ENCODE measurements around the gene MICAL3.
A peak's percentile ranks its signal among the peaks of the same experiment; 100 is the strongest.

Gene MICAL3

GRCh38 chr22:17794726-17795542 is 229.4 kb downstream of the MICAL3 start:
- DNase-seq (ENCODE audit: low read depth, low spot score), result no peak

- no peak for DNase-seq (ENCODE audit: low read depth, low spot score)
Observed at GRCh38 chr22:17792854-17793434, 231.4 kb downstream of the MICAL3 start.

DNA sequence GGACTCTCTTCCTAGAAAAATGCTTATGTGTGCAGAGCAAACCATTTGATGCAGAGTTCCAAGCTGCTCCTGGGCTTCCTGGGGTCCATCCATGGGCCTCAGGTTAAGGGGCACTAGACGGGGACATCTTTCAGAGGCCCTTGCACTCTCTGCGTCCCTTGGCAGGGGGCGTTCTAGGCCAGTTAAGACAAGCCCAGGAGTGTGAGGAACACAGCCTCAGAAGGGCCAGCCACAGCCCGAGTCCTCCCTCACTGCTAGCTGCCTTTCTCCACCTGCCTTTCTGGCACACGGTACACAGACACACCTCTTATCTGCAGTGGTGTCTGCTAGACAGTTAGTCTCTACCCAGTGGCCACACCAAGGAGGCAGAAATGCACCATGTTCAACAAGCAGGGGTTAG is 232.1 kb downstream of the MICAL3 start:
- DNase-seq (ENCODE audit: low read depth, low spot score), result no peak

DNA sequence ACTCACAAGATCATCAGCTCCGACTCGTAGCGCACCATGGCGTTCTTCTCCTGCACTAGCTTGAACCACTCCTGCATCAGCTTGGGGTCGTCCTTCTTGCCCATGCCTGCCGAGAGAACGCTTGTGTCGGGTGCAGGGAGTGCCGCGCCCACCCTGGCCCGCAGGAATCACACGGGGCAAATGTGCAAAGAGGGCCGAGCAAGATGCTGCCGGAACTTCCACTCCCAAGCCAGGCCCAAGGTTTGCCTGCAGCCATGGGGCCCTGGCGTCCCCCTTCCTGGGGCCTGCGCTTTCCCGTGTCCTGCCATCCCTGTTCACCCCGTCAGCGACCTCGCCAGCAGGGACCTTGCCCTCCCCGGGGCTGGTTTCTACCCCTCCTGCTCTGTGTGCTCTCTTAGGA is 233.2 kb downstream of the MICAL3 start:
- DNase-seq (ENCODE audit: low read depth, low spot score), result no peak

DNA sequence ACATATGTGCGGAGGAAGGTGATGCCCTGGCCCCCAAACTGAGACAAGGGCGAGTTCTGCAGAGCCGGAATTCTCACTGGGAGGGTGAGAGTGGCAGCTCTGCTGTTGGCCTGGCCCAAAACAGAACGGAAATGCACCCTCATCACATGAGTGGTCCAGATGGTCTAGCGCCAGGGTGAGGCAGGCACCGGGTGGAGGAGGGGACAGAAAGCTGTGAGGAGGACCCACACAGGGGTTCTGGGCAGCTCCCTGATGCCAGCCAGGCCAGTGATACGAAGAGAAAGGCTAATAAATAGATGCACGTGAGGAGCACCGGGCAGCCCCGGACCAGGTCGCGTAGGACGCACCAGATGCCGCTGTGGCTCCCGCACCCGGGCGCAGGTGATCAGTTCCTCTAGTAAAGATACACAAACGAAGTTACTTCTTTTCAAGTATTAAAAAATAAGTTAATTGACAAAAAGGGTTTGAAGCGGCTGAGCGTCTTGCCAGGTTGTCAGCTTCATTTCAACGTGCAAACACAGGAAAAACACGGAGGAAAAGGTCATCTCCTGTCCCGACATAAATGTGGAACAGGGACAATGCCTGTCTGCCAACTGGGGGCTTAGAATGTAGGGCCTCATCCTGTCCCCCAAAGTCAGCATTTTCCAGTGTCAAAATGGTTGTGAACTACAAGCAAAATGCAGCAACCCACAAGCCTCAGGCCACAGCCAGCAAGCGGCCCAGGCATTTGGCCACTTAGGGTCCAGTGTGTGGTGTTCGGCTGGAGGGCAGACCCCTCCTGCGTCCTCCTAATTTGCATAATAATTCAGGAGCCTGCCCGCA is 234.8 kb downstream of the MICAL3 start:
- no peak for DNase-seq (ENCODE audit: low read depth, low spot score)

DNA sequence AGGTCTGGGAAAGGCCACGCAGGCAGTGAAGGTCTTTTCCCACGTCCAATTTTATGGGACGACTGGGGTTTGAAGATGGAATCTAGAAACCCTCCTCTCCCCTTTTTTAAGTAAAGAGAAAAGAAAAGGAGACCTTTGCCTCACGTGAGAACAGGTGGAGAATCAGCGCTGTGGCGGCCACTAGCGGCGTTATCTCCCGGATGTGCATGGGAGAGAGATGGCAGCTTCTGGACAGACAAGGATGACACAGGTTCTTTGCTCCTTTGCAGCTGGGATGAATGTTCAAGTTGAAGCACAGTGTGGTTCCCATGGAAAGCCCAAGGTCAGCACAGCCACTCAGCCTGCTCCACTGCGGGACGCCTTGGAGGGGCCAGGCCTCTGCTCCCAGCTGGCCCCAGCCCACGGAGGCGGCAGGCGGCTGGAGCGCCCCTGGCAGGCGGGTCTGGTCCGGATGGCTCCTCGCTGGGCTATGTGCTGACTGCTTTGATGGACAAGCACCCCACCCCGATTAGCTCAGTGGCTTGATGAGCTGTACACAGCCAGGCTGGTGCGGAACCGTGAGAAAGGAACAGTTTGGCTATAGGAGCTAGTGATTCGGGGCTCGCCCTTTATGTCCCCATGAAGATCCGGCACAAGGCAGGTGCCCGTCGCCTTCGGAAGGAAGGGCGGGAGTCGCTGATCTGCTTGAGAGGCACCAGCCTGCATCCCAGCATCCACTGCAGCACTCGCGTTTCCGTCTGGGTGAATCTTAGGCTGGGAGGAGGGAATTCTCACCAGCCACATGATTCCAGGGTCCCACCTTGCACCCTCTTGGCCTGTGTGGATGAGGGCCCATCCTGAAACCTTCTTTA is 235.6 kb downstream of the MICAL3 start:
- DNase-seq (ENCODE audit: low read depth, low spot score), result no peak

GRCh38 chr22:17787716-17788330 is 236.5 kb downstream of the MICAL3 start:
- no peak for DNase-seq (ENCODE audit: low read depth, low spot score)

GRCh38 chr22:17787241-17787640 is 237.1 kb downstream of the MICAL3 start:
- DNase-seq (ENCODE audit: low read depth, low spot score), result no peak

- no peak for DNase-seq (ENCODE audit: low read depth, low spot score)
Observed at GRCh38 chr22:17786435-17787161, 237.8 kb downstream of the MICAL3 start.

- DNase-seq (ENCODE audit: low read depth, low spot score), result peak; percentile 54
Observed at GRCh38 chr22:17785185-17786184, 238.9 kb downstream of the MICAL3 start.

- no peak for DNase-seq (ENCODE audit: low read depth, low spot score)
Observed at GRCh38 chr22:17784776-17785175, 239.6 kb downstream of the MICAL3 start.

DNA sequence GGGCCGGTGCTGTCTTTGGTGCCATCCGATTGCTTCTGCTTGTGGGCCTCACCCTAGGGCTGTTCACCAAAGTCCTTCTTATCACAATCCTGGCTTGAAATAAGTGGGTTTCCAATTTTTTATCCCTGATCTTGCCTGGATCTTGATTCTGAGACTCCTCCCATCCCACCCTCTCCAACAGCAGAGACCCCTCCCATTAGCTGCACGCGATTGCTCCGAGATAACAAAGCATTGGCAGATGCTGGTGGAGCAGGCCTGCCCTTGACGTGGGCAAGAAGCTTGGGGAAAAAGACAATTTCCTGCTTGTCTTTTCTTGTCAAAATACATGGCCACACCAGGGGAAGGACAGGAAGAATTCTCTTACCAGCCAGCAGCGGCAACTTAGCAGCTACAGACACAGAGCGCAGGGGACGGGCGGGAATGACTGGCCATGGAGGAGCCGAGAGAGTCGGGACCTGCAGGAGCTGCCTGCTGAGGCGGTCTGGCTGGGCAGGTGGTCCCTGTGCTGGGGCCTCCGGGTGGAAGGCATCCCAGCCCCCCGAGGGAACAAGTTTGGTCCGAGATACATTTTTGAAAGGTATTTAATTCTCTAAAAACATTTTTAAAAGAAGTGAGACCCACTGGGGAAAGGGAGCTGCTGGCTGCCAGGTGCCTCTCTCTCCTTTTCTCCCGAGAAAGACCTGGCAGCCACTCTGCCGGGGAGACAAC is 240.4 kb downstream of the MICAL3 start:
- DNase-seq (ENCODE audit: low read depth, low spot score), result no peak

DNA sequence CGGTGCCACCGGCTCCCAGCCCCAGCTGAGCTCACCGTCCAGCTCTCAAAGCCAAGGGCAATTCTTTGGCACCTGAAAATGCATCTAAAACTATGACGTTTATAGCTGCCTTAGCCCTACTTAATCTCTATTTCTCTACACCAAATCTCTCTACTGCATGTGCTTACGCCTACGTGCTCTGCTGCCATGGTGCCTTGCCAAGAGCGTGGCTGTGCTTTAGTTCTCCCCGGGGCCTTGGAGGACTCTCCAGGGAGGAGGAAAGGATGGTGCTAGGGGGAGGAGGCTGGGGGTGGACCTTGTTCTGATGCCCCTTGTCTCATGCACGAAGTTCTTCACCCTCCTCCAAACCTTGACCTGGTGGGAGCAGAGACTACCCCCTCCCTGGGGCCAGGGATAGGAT is 241.0 kb downstream of the MICAL3 start:
- DNase-seq (ENCODE audit: low read depth, low spot score), result no peak

DNA sequence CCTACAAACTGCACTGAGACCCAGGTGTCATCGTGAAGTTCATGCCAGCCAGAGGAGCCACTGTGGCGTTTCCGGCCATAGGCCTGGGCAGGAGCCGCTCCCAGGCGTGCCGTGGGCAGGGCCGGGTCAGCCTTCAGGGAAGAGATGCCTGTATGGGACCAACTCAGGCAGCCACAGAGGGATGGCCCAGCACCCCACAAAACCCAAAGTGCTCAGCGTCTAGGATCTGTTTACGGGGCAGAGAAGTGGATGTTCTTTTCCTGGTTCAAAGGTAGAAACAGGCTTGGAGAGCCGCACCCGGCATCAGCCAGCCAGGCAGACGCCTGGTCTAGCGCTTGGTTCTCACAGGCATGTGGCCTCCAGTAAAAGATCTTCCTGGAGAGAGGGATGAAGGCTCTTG is 241.7 kb downstream of the MICAL3 start:
- DNase-seq (ENCODE audit: low read depth, low spot score), result no peak

GRCh38 chr22:17782158-17782557 is 242.2 kb downstream of the MICAL3 start:
- DNase-seq (ENCODE audit: low read depth, low spot score), result no peak

GRCh38 chr22:17781319-17782031 is 242.9 kb downstream of the MICAL3 start:
- DNase-seq (ENCODE audit: low read depth, low spot score), result no peak

DNA sequence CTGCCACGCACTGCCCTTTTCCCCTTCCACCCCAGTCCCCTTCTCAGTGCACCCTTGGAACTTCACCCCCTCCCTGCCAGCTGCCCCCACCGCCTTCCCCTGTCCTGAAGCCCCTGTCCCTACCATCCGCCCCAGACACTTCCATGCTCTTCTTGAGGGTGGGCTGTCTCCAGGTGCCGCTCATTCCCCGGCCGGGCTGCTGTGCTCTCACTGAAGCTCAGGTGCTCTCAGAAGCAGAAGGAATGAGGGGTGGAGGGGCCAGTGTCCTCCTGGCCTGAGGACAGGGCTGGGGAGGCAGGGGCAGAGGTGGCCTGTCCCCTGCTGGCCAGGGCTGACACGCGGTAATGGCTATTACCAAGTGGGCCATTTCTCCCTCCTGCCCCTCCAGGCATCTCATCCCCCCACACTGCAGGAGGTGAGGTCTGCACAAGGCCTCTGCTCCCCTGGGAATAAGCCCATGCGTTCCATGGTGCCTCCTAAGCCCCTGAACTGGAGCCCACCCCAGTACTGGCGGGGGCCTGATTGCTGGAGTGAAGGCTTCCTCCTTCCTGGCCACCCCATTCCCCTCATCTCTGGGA is 243.5 kb downstream of the MICAL3 start:
- DNase-seq (ENCODE audit: low read depth, low spot score), result no peak
